Brain microvascular endothelial cell (primary cell): Measurements from ENCODE around the gene ADCY3.

Experiments used
- DNase-seq: peaks from one replicate; pipeline ENCODE4 v3.0.0-alpha.2; 2020
- H3K27ac ChIP-seq: fragments of 250-450 bp; sonication (Bioruptor Pico); 2 replicates; pipeline ENCODE4 v1.5.1; 2020; ENCODE audit warnings: mild to moderate bottlenecking, moderate library complexity
- H3K27me3 ChIP-seq: fragments of 250-450 bp; sonication (Bioruptor Pico); replicated peaks from 2 replicates; pipeline ENCODE4 v1.5.1; 2020; ENCODE audit warnings: mild to moderate bottlenecking
- H3K36me3 ChIP-seq: fragments of 250-450 bp; sonication (Bioruptor Pico); replicated peaks from 2 replicates; pipeline ENCODE4 v1.5.1; 2020; ENCODE audit warnings: mild to moderate bottlenecking
- H3K4me3 ChIP-seq: 2 replicates; pipeline ENCODE4 v1.5.1; 2011; ENCODE audit warnings: low read depth, mild to moderate bottlenecking, control low read depth, low read length, moderate library complexity
- in situ Hi-C: cut with HindIII; loops from 2 replicates; pipeline ENCODE4 v1.10.0; 2017; ENCODE audit warnings: low sequenced_read_pairs, low pct_ligation_motif_present
- TF ChIP-seq, protein P1 (sequence below): IDR thresholded peaks from 2 replicates; pipeline ENCODE4 v1.5.1; 2011; ENCODE audit warnings: low read depth, mild to moderate bottlenecking, moderate library complexity, low read length, control low read depth, inconsistent platforms; ENCODE audit errors: missing control alignments

Gene ADCY3

DNA sequence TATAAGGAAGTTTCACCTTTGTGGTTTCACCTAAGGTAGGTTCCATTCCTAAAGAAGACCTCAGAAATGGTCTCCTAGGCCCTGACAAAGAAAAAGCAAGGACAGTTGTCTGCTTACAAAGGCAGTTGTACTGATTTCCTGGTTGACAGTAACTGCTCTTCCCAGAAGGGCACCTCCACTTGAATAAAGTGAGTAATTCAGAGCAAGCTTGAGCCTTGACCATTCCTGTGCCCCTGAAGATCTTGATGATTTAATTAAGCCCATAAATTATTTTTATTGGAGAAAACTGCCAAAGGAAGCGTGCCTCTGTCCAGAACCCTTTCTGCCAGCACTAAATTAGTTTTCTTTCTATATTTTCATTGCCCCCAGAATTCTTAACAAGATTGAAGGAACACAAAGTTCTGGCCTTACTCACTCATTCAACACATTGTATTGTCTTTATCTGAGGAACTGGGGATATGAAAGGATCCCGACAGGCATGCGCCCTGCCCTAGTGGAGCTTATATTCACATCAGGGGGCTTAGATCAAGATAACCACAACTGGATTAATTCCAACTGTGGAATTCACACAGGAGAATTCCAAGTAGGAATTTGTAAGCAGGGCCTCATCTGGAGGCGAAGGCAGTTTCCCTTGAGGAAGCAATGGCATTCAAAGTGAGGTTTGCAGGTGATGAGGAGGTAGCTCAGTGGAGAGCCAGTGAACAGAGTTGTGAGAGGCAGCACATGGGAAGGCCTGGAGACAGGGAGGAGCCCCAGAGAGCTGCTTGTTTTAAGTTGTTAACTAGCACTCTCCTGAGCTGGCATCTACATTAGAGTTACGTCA lies 148.1 kb downstream of the ADCY3 start:
- no peak overlapping the region for H3K4me3 ChIP-seq
- no peak overlapping the region for H3K27ac ChIP-seq
- TF ChIP-seq, protein P1, sequence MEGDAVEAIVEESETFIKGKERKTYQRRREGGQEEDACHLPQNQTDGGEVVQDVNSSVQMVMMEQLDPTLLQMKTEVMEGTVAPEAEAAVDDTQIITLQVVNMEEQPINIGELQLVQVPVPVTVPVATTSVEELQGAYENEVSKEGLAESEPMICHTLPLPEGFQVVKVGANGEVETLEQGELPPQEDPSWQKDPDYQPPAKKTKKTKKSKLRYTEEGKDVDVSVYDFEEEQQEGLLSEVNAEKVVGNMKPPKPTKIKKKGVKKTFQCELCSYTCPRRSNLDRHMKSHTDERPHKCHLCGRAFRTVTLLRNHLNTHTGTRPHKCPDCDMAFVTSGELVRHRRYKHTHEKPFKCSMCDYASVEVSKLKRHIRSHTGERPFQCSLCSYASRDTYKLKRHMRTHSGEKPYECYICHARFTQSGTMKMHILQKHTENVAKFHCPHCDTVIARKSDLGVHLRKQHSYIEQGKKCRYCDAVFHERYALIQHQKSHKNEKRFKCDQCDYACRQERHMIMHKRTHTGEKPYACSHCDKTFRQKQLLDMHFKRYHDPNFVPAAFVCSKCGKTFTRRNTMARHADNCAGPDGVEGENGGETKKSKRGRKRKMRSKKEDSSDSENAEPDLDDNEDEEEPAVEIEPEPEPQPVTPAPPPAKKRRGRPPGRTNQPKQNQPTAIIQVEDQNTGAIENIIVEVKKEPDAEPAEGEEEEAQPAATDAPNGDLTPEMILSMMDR: no peak
- H3K36me3 ChIP-seq: no peaks in the 10 kb centered on the region
- in situ Hi-C loops: no loop called here
- no peaks in the 10 kb centered on the region for H3K27me3 ChIP-seq
- DNase-seq: no peak

DNA sequence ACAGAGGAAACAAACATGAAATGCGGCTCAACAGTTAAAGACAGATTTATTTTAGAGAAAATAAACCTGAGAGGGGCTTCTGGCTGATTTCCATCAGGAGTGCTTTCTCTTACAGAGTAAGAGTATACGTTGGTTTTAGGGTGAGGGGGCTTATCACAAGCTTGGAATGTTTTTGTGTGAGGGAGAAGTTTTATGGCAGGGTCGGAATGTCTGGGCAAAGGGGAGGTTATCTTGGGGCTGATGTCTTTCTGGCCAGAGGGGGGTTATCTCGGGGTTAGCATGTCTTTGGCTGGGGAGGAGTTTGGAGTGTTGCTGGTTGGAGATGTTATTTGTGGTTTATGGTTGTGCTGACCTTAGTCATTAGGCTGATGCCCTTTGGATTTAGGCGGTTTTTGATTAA lies 149.0 kb downstream of the ADCY3 start:
- in situ Hi-C loops: no loop called here
- Histone ChIP-seq H3K4me3 (no peak overlapping the region), H3K27me3 (no peaks in the 10 kb centered on the region), H3K27ac (no peak overlapping the region), H3K36me3 (no peaks in the 10 kb centered on the region)
- no peak for DNase-seq
- TF ChIP-seq, protein P1: no peak
